Activated T-helper 1 cell treated with anti-CD3 and anti-CD28 coated beads, Interleukin-12 subunit alpha, Interleukin-12 subunit beta, Interleukin-2, Interleukin-4 antibody, amounts not matched to agents 30 ng/mL and 10 ng/mL and 1 ng/mL, durations not matched to agents 14 hours and 24 hours and 36 hours (primary cell): ENCODE data around the gene ZNF354B. TPM values are rescaled to one million over a fixed set of nuclear protein-coding genes. Genes with fewer than 3 reads are reported as not detected.

Experiments
- DNase-seq: peaks from one replicate; pipeline ENCODE4 v3.0.0; 2021; ENCODE audit warnings: low spot score
- H3K27ac Mint-ChIP-seq: one replicate; pipeline ENCODE4 v1.8.0; 2021; ENCODE audit warnings: mild to moderate bottlenecking, mixed read lengths
- H3K27me3 Mint-ChIP-seq: one replicate; pipeline ENCODE4 v1.8.0; 2022; ENCODE audit warnings: mild to moderate bottlenecking, moderate library complexity, mixed read lengths; ENCODE audit not compliant: insufficient read depth
- H3K36me3 Mint-ChIP-seq: one replicate; pipeline ENCODE4 v1.8.0; 2021; ENCODE audit warnings: low read depth, mixed read lengths
- H3K4me1 Mint-ChIP-seq: one replicate; pipeline ENCODE4 v1.8.0; 2021; ENCODE audit warnings: low read depth, mixed read lengths
- H3K4me3 Mint-ChIP-seq: one replicate; pipeline ENCODE4 v1.8.0; 2021; ENCODE audit warnings: mild to moderate bottlenecking, moderate library complexity, mixed read lengths
- H3K9me3 Mint-ChIP-seq: one replicate; pipeline ENCODE4 v1.8.0; 2021; ENCODE audit warnings: mixed read lengths
- intact Hi-C: fragments of 100-400 bp; cut with micrococcal nuclease; formaldehyde crosslinking; loops from one replicate; pipeline ENCODE4 v1.15.1; 2024
- total RNA-seq: library from RNA; stranded (reverse); gene quantifications from 2 replicates; pipeline ENCODE4 v1.2.3, GENCODE V29; 2022

ZNF354B gene
- total RNA-seq, 1 donor from 2014 or later, result 15.2 TPM

DNA sequence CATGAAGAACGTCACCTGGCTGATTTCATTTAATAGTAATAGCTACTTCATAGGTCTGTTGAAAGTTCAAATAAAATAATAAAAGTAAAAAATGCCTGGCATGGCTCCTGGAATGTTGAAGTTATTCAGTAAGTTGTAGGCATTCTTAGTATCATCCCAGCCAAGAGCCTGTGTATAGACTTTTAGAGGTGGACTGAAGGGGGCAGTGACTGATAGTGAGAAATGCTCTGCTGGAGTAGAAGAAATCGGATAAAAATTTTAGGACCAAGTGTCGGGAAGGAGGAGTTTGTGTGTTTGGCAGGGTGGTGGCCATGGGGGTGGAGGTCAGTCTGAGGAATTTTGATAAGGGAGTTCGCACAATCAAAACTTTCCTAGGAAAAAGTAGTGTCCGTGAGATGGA lies 39.5 kb downstream of the ZNF354B start:
- peaks cover 4% of the 10 kb centered on the region for H3K27me3 Mint-ChIP-seq
- no peak overlapping the region for H3K4me3 Mint-ChIP-seq
- H3K27ac Mint-ChIP-seq, result no peak overlapping the region
- no peak for DNase-seq
- peaks cover 56% of the 10 kb centered on the region for H3K9me3 Mint-ChIP-seq
- intact Hi-C loops, result no loop called here
- peaks cover 2% of the 10 kb centered on the region for H3K36me3 Mint-ChIP-seq
- no peaks in the 10 kb centered on the region for H3K4me1 Mint-ChIP-seq

DNA sequence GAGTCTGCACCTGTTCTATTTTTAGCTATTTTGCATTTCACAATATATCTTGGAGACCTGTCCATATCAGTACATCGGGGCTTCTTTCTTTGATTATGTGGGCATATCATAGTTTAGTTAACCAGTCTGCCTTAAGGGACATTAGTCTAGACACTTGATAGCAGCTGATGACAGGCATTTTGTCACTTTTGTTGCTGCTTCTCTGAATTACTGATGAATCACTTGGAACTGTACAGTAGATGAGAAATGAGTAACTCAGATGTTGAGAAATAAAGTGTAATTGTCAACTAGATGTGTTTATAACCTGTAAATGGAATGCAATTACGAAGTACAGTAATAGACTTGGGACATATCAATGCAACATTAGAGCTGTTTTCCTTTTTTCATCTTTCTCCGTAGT lies 43.1 kb downstream of the ZNF354B start:
- intact Hi-C loops, result no loop called here
- Mint-ChIP-seq H3K9me3 (peaks cover 40% of the 10 kb centered on the region), H3K27ac (no peak overlapping the region), H3K4me3 (no peak overlapping the region), H3K4me1 (no peaks in the 10 kb centered on the region), H3K36me3 (no peaks in the 10 kb centered on the region), H3K27me3 (no peaks in the 10 kb centered on the region)
- no peak for DNase-seq

DNA sequence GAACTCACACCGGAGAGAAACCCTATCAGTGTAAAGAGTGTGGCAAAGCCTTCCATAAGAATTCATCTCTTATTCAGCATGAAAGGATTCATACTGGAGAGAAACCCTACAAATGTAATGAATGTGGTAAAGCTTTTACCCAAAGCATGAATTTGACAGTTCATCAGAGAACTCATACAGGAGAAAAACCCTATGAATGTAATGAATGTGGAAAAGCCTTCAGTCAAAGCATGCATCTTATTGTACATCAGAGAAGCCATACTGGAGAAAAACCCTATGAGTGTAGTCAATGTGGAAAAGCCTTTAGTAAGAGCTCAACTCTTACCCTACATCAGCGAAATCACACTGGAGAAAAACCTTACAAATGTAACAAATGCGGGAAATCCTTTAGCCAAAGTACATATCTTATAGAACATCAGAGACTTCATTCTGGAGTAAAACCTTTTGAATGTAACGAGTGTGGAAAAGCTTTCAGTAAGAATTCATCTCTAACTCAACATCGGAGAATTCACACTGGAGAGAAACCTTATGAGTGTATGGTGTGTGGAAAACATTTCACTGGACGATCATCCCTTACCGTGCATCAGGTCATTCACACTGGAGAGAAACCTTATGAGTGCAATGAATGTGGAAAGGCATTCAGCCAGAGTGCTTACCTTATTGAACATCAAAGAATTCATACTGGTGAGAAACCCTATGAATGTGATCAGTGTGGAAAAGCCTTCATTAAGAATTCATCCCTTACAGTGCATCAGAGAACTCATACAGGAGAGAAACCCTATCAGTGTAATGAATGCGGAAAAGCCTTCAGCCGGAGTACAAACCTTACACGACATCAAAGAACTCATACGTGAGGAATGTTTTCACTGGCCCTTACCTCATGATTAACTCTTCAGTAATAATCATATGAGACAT lies 72.3 kb downstream of the ZNF354B start:
- H3K27ac Mint-ChIP-seq, result no peak overlapping the region
- peaks cover 90% of the 10 kb centered on the region for H3K9me3 Mint-ChIP-seq
- DNase-seq, result no peak
- H3K4me1 Mint-ChIP-seq, result no peaks in the 10 kb centered on the region
- intact Hi-C loops, result no loop called here
- H3K36me3 Mint-ChIP-seq, result peaks cover 5% of the 10 kb centered on the region
- H3K27me3 Mint-ChIP-seq, result no peaks in the 10 kb centered on the region
- H3K4me3 Mint-ChIP-seq, result no peak overlapping the region

Other genes starting within 250 kb of the ZNF354B start
- 27.5 and 28.6 TPM in 2 replicates for gene CLK4, start 232.9 kb upstream of the ZNF354B start, total RNA-seq
- 9.6 and 10.6 TPM in 2 replicates for gene ZNF354A, start 129.3 kb upstream of the ZNF354B start, total RNA-seq
- 0.07 and 0.41 TPM in 2 replicates for gene ZFP2, start 36.0 kb downstream of the ZNF354B start, total RNA-seq
- gene ZNF454, start 81.2 kb downstream of the ZNF354B start, total RNA-seq, result not detected in 2 replicates
- gene GRM6, start 135.4 kb downstream of the ZNF354B start, total RNA-seq, result not detected in 2 replicates
- gene ZNF879, start 163.9 kb downstream of the ZNF354B start, total RNA-seq, result 2.2 and 4.2 TPM in 2 replicates
- 3.5 and 4.1 TPM in 2 replicates for gene ZNF354C, start 200.4 kb downstream of the ZNF354B start, total RNA-seq